Smooth muscle cell (in vitro differentiated cells): ENCODE measurements around the gene LRTM2. TPM values are rescaled to one million over a fixed set of nuclear protein-coding genes. Genes with fewer than 3 reads are reported as not detected.

Experiments
- DNase-seq: peaks from one replicate; lab custom pipeline; 2025; ENCODE audit not compliant: unreplicated experiment; lab: John Stamatoyannopoulos, UW
- H2AFZ ChIP-seq: fragments of 200-600 bp; sonication (generic); 2 replicates; pipeline ENCODE4 v1.6.0; 2016; ENCODE audit warnings: antibody characterized with exemption, low read depth, mild to moderate bottlenecking
- H3F3A ChIP-seq: fragments of 200-600 bp; sonication (generic); 2 replicates; pipeline ENCODE4 v1.6.0; 2017; ENCODE audit warnings: antibody characterized with exemption, low read depth
- H3K27ac ChIP-seq: fragments of 200-600 bp; sonication (generic); 2 replicates; pipeline ENCODE4 v1.5.1; 2016; ENCODE audit warnings: low read depth, mild to moderate bottlenecking
- H3K27me3 ChIP-seq: fragments of 200-600 bp; sonication (generic); 2 replicates; pipeline ENCODE4 v1.6.1; 2016; ENCODE audit warnings: low read depth, mild to moderate bottlenecking
- H3K36me3 ChIP-seq: fragments of 200-600 bp; sonication (generic); 2 replicates; pipeline ENCODE4 v1.5.1; 2016; ENCODE audit warnings: low read depth
- H3K4me1 ChIP-seq: fragments of 200-600 bp; sonication (generic); 2 replicates; pipeline ENCODE4 v1.5.1; 2016; ENCODE audit warnings: low read depth
- H3K4me2 ChIP-seq: fragments of 200-600 bp; sonication (generic); 2 replicates; pipeline ENCODE4 v1.6.0; 2016; ENCODE audit warnings: mild to moderate bottlenecking
- H3K4me3 ChIP-seq: fragments of 200-600 bp; sonication (generic); 2 replicates; pipeline ENCODE4 v1.5.1; 2016; ENCODE audit warnings: mild to moderate bottlenecking
- H3K79me2 ChIP-seq: fragments of 200-600 bp; sonication (generic); 2 replicates; pipeline ENCODE4 v1.6.0; 2016; ENCODE audit warnings: low read depth, mild to moderate bottlenecking
- H3K9ac ChIP-seq: fragments of 200-600 bp; sonication (generic); 2 replicates; pipeline ENCODE4 v1.6.0; 2016; ENCODE audit warnings: low read depth
- H3K9me3 ChIP-seq: fragments of 200-600 bp; sonication (generic); replicated peaks from 2 replicates; pipeline ENCODE4 v1.5.1; 2016; ENCODE audit warnings: low read depth
- H4K20me1 ChIP-seq: fragments of 200-600 bp; sonication (generic); 2 replicates; pipeline ENCODE4 v1.6.0; 2016; ENCODE audit warnings: low read depth
- CTCF ChIP-seq: fragments of 200-600 bp; sonication (generic); IDR thresholded peaks from 2 replicates; pipeline ENCODE4 v1.5.1; 2017; ENCODE audit warnings: borderline replicate concordance, mild to moderate bottlenecking, antibody characterized with exemption; ENCODE audit not compliant: insufficient read depth, poor library complexity, severe bottlenecking
- WGBS: methylation state at CpG from one replicate; pipeline ENCODE4 v1.1.7; 2016; ENCODE audit warnings: low lambda C conversion rate; 5-methylcytosine and 5-hydroxymethylcytosine counted together
- polyA plus RNA-seq: library from polyadenylated mRNA; unstranded; fragments of >200 nt; fragmentation: Nextera tagmentation; extraction: Ambion mirVana; gene quantifications from 2 replicates; pipeline ENCODE4 v1.2.1, GENCODE V29; 2016
- total RNA-seq: library from RNA; depleted of rRNA; stranded (reverse); fragments of >200 nt; gene quantifications from 2 replicates; pipeline ENCODE4 v1.2.3, GENCODE V29; 2014

LRTM2 gene
- total and polyA plus RNA-seq, 2 experiments from 2014 or later, result not detected

DNA sequence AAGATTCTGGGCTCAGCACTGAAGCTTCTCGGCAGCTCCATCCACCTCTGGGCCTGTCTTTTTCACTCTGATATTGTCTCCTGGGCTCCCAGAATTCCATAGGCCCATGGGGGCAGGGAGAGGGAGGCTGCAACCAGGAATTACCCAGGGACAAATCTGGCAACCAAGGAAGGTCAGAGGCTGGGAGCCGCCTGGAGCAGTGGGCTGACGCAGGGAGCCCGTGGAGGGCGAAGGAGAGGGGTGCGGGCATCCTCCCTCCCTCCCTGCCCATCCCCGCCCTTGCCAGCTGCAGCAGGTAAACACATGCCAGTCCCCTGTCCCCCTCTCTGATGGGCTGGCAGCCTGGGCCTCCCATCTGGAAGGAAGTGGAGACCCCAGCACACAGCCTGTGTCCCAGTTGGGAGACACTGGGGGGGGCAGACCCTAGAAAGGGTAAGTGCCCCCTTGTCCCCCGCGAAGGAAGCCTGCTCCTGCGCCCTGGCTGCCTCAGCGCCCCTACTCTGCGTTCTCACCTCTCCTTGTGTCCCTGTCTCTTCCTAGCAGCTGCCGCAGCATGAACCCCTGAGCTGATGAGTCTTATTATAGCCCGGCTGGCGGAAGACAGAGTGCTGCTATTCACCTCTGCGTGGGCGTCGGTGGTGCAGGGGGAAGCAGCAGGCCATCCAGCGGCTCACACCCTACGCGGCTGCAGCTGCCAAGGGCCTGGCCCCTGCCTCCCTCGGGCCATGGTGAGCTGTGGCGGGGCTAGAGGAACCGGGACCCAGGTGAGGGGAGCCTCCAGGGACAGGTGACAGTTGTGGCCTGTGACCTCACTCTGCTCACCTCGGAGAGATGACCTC is 6.7 kb downstream of the LRTM2 start:
- Histone ChIP-seq H2AFZ (no peak overlapping the region), H3K9ac (no peak overlapping the region), H4K20me1 (no peaks in the 10 kb centered on the region), H3K79me2 (no peaks in the 10 kb centered on the region), H3K4me3 (no peak overlapping the region), H3K36me3 (no peaks in the 10 kb centered on the region), H3K4me2 (no peak overlapping the region), H3K9me3 (no peaks in the 10 kb centered on the region), H3K27ac (no peak overlapping the region), H3K27me3 (peaks cover 25% of the 10 kb centered on the region), H3K4me1 (peaks cover 1% of the 10 kb centered on the region), H3F3A (no peaks in the 10 kb centered on the region)
- no peak for TF ChIP-seq CTCF
- WGBS, result 86% methylated on average over 25 of the region's 25 CpGs
- DNase-seq, result no peak

DNA sequence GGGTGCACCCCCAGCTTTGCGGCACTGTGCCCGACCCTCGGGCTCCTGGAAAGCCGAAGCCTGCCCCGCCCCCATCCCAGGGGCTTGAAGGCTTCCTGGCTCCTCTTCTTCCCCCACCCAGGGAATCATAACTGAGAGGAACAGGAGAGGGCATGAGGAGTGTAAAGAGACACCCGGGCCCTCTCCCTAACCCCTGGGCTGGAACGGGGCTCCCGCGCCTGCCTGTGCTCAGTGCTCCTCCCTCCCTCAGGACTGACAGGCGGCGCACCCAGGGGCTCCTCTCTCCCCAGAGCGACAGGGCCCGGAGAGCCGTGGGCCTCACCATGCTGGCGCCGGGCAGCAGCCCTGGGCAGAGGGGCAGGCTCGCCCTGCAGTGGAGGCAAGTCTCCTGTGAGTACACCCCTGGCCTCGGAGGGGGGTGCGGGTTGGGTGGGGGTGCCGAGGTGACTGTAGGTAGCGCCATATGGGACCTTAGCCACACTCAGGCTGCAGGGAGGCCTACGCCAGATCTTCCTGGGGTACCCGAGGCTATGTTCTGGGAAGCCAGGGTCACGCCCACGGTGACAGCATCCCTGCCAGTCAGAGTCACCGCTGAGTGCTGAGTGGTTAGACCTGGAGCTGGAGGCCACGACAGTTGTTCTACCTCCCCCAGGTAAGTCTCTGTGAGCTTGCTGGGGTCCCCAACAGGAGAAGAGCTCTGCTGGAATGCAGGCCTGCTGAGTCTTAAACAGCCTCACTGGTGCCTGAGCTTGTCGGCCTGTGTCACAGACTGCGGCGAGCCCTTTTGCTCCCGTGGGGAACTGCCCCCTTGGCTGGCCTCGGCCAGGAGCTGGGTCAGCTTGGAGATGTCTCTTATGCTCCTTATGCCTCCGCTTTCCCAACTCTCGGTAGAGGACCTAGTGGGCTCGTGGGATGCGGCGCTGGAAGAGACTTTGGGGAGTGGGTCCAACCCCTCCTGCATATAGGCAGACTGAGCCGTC is 7.8 kb downstream of the LRTM2 start:
- no peak for TF ChIP-seq CTCF
- no peak overlapping the region for H2AFZ ChIP-seq
- H3K4me1 ChIP-seq, result no peaks in the 10 kb centered on the region
- H3F3A ChIP-seq, result no peaks in the 10 kb centered on the region
- H3K9ac ChIP-seq, result no peak overlapping the region
- no peak overlapping the region for H3K4me3 ChIP-seq
- no peaks in the 10 kb centered on the region for H3K79me2 ChIP-seq
- H3K4me2 ChIP-seq, result no peak overlapping the region
- 90% methylated on average over 38 of the region's 38 CpGs for WGBS
- H3K36me3 ChIP-seq, result no peaks in the 10 kb centered on the region
- H4K20me1 ChIP-seq, result no peaks in the 10 kb centered on the region
- peaks cover 25% of the 10 kb centered on the region for H3K27me3 ChIP-seq
- no peak overlapping the region for H3K27ac ChIP-seq
- H3K9me3 ChIP-seq, result no peaks in the 10 kb centered on the region
- DNase-seq, result no peak

- Histone ChIP-seq H3K27ac (no peak overlapping the region), H3F3A (no peaks in the 10 kb centered on the region), H3K27me3 (peaks cover 27% of the 10 kb centered on the region), H3K4me1 (no peaks in the 10 kb centered on the region), H2AFZ (no peak overlapping the region), H3K9me3 (no peaks in the 10 kb centered on the region), H4K20me1 (no peaks in the 10 kb centered on the region), H3K79me2 (no peaks in the 10 kb centered on the region), H3K4me3 (no peak overlapping the region), H3K9ac (no peak overlapping the region), H3K36me3 (no peaks in the 10 kb centered on the region), H3K4me2 (no peak overlapping the region)
- no peak for DNase-seq
- 77% methylated on average over 16 of the region's 16 CpGs for WGBS
- TF ChIP-seq CTCF, result no peak
These were observed 8.5 kb downstream of the LRTM2 start for GRCh38 chr12:1828856-1829255.
